H9 (cell line): ENCODE data around the gene ZNF362. TPM values are rescaled to one million over a fixed set of nuclear protein-coding genes. Genes with fewer than 3 reads are reported as not detected.

ENCODE experiments used
- DNase-seq: peaks from one replicate; pipeline ENCODE4 v3.0.0-alpha.2; 2017
- H2AFZ ChIP-seq: one replicate; pipeline ENCODE4 v1.6.1; 2013; ENCODE audit warnings: mild to moderate bottlenecking, low read length, control low read depth, moderate library complexity
- H2AK5ac ChIP-seq: 2 replicates; pipeline ENCODE4 v1.6.1; 2013; ENCODE audit warnings: low read length, control low read depth, mixed read lengths; ENCODE audit not compliant: insufficient read length
- H2BK120ac ChIP-seq: one replicate; pipeline ENCODE4 v1.6.1; 2013; ENCODE audit warnings: low read depth, mild to moderate bottlenecking, low read length, control low read depth, inconsistent platforms; ENCODE audit not compliant: poor library complexity, severe bottlenecking
- H2BK12ac ChIP-seq: 2 replicates; pipeline ENCODE4 v1.6.1; 2013; ENCODE audit warnings: low read length, control low read depth, mixed read lengths, low read depth; ENCODE audit not compliant: insufficient read length
- H2BK15ac ChIP-seq: 2 replicates; pipeline ENCODE4 v1.6.1; 2013; ENCODE audit warnings: low read depth, low read length, control low read depth
- H2BK20ac ChIP-seq: one replicate; pipeline ENCODE4 v1.6.1; 2013; ENCODE audit warnings: low read depth, mild to moderate bottlenecking, low read length, control low read depth, inconsistent platforms; ENCODE audit not compliant: poor library complexity, severe bottlenecking
- H2BK5ac ChIP-seq: 2 replicates; pipeline ENCODE4 v1.6.1; 2013; ENCODE audit warnings: low read length, control low read depth, mixed read lengths; ENCODE audit not compliant: insufficient read length
- H3K14ac ChIP-seq: 2 replicates; pipeline ENCODE4 v1.6.1; 2013; ENCODE audit warnings: low read length, control low read depth; ENCODE audit not compliant: insufficient read depth
- H3K18ac ChIP-seq: 2 replicates; pipeline ENCODE4 v1.6.1; 2013; ENCODE audit warnings: low read depth, mild to moderate bottlenecking, mixed read lengths, low read length, control low read depth; ENCODE audit not compliant: insufficient read length
- H3K23ac ChIP-seq: 2 replicates; pipeline ENCODE4 v1.6.1; 2013; ENCODE audit warnings: low read length, control low read depth, mixed read lengths, low read depth; ENCODE audit not compliant: insufficient read length
- H3K23me2 ChIP-seq: 2 replicates; pipeline ENCODE4 v1.6.1; 2013; ENCODE audit warnings: low read depth, mild to moderate bottlenecking, mixed read lengths, low read length, control low read depth; ENCODE audit not compliant: insufficient read length, poor library complexity, severe bottlenecking
- H3K27ac ChIP-seq: 2 replicates; pipeline ENCODE4 v1.5.1; 2013; ENCODE audit warnings: low read length, control low read depth, mixed read lengths, low read depth; ENCODE audit not compliant: insufficient read length
- H3K27me3 ChIP-seq: 2 replicates; pipeline ENCODE4 v1.6.1; 2013; ENCODE audit warnings: low read length, control low read depth, inconsistent platforms; ENCODE audit not compliant: insufficient read depth
- H3K4ac ChIP-seq: 2 replicates; pipeline ENCODE4 v1.6.1; 2013; ENCODE audit warnings: low read depth, mild to moderate bottlenecking, control low read depth, inconsistent platforms, low read length, moderate library complexity
- H3K4me1 ChIP-seq: 2 replicates; pipeline ENCODE4 v1.6.1; 2013; ENCODE audit warnings: low read length, control low read depth, inconsistent platforms; ENCODE audit not compliant: insufficient read depth
- H3K4me2 ChIP-seq: 2 replicates; pipeline ENCODE4 v1.6.1; 2013; ENCODE audit warnings: low read length, control low read depth, mixed read lengths; ENCODE audit not compliant: insufficient read length, insufficient read depth
- H3K56ac ChIP-seq: 2 replicates; pipeline ENCODE4 v1.6.1; 2013; ENCODE audit warnings: low read depth, mild to moderate bottlenecking, mixed read lengths, low read length, control low read depth; ENCODE audit not compliant: insufficient read length
- H3K79me1 ChIP-seq: 2 replicates; pipeline ENCODE4 v1.6.1; 2013; ENCODE audit warnings: low read depth, mild to moderate bottlenecking, moderate library complexity, low read length, control low read depth, inconsistent platforms; ENCODE audit not compliant: insufficient read depth, poor library complexity, severe bottlenecking
- H3K79me2 ChIP-seq: 2 replicates; pipeline ENCODE4 v1.6.1; 2013; ENCODE audit warnings: low read length, control low read depth, inconsistent platforms; ENCODE audit not compliant: insufficient read depth
- H3K9ac ChIP-seq: 2 replicates; pipeline ENCODE4 v1.6.1; 2013; ENCODE audit warnings: low read length, control low read depth, mixed read lengths; ENCODE audit not compliant: insufficient read length; ENCODE audit errors: extremely low read depth
- H3K9me3 ChIP-seq: one replicate; pipeline ENCODE4 v1.6.1; 2013; ENCODE audit warnings: low read depth, low read length, inconsistent platforms; ENCODE audit not compliant: control insufficient read depth
- H3T11ph ChIP-seq: one replicate; pipeline ENCODE4 v1.6.1; 2013; ENCODE audit warnings: mild to moderate bottlenecking, low read length, control low read depth, inconsistent platforms
- H4K20me1 ChIP-seq: one replicate; pipeline ENCODE4 v1.6.1; 2013; ENCODE audit not compliant: control insufficient read depth, insufficient read length, insufficient read depth
- H4K5ac ChIP-seq: 2 replicates; pipeline ENCODE4 v1.6.1; 2013; ENCODE audit warnings: low read depth, mild to moderate bottlenecking, mixed read lengths, low read length, control low read depth; ENCODE audit not compliant: insufficient read length
- H4K8ac ChIP-seq: replicated peaks from 2 replicates; pipeline ENCODE4 v1.6.1; 2013; ENCODE audit warnings: low read length, control low read depth, mixed read lengths, low read depth; ENCODE audit not compliant: insufficient read length
- H4K91ac ChIP-seq: 2 replicates; pipeline ENCODE4 v1.6.1; 2013; ENCODE audit warnings: low read depth, mild to moderate bottlenecking, moderate library complexity, mixed read lengths, low read length, control low read depth; ENCODE audit not compliant: insufficient read length
- H3K27ac Mint-ChIP-seq, 3 experiments: 2 replicates in 2 of 3; 3 replicates in 1 of 3; pipeline ENCODE4 v1.8.0; 2020 to 2021; ENCODE audit warnings: mixed read lengths in 3 of 3, mild to moderate bottlenecking in 1 of 3, moderate library complexity in 1 of 3
- H3K27me3 Mint-ChIP-seq: 2 replicates; pipeline ENCODE4 v1.8.0; 2021; ENCODE audit warnings: low read depth, mild to moderate bottlenecking, moderate library complexity, mixed read lengths
- H3K36me3 Mint-ChIP-seq, 3 experiments: 2 replicates in 2 of 3; 3 replicates in 1 of 3; pipeline ENCODE4 v1.8.0; 2020 to 2021; ENCODE audit warnings: low read depth in 3 of 3, mixed read lengths in 3 of 3; ENCODE audit not compliant: insufficient read depth in 1 of 3
- H3K4me1 Mint-ChIP-seq, 2 experiments: 2 replicates each; pipeline ENCODE4 v1.8.0; 2020; ENCODE audit warnings: mixed read lengths in 2 of 2
- H3K4me3 Mint-ChIP-seq, 2 experiments: 2 replicates in 1 of 2; 3 replicates in 1 of 2; pipeline ENCODE4 v1.8.0; 2020 to 2021; ENCODE audit warnings: mild to moderate bottlenecking in 2 of 2, mixed read lengths in 2 of 2, moderate library complexity in 1 of 2
- H3K9me3 Mint-ChIP-seq, 2 experiments: 2 replicates in 1 of 2; 3 replicates in 1 of 2; pipeline ENCODE4 v1.8.0; 2020; ENCODE audit warnings: mild to moderate bottlenecking in 2 of 2, mixed read lengths in 2 of 2, moderate library complexity in 1 of 2
- WGBS: extraction: QIAGEN DNeasy Blood & Tissue Kit; methylation state at CpG from one replicate; pipeline ENCODE4 v1.1.7; 2013; ENCODE audit warnings: missing lambda C conversion rate, low lambda C conversion rate, mixed read lengths; ENCODE audit not compliant: insufficient read length; ENCODE audit errors: extremely low coverage; 5-methylcytosine and 5-hydroxymethylcytosine counted together
- total RNA-seq: library from RNA; stranded (reverse); gene quantifications from 2 replicates; pipeline ENCODE4 v1.2.1, GENCODE V29; 2021
- TF ChIP-seq, protein P1 (sequence below): fragments of 200-600 bp; sonication (generic); conservative IDR thresholded peaks from 3 replicates; pipeline ENCODE4 v1.8.0; 2021; ENCODE audit warnings: antibody characterized with exemption, mild to moderate bottlenecking

Gene ZNF362
- total RNA-seq, 1 experiment from 2014 or later, result 18.7 TPM

- no peak overlapping the region for H3T11ph ChIP-seq
- WGBS, result no CpG with 5 or more reads among the region's 14 CpGs
- no peak overlapping the region for H3K27ac ChIP-seq
- no peaks in the 10 kb centered on the region for H3K4me1 ChIP-seq
- no peak overlapping the region for H3K18ac ChIP-seq
- no peak overlapping the region for H3K4me3 Mint-ChIP-seq
- H3K36me3 Mint-ChIP-seq, result peaks cover 0 to 36% (median 5%) of the 10 kb centered on the region in 3 experiments; a peak in 6 of 7 replicates
- no peak overlapping the region for H3K4ac ChIP-seq
- H3K79me2 ChIP-seq, result no peaks in the 10 kb centered on the region
- no peak for DNase-seq
- H4K8ac ChIP-seq, result no peak overlapping the region
- no peak overlapping the region for H3K56ac ChIP-seq
- no peaks in the 10 kb centered on the region for H3K9me3 Mint-ChIP-seq
- no peak overlapping the region for H2AK5ac ChIP-seq
- TF ChIP-seq, protein P1, sequence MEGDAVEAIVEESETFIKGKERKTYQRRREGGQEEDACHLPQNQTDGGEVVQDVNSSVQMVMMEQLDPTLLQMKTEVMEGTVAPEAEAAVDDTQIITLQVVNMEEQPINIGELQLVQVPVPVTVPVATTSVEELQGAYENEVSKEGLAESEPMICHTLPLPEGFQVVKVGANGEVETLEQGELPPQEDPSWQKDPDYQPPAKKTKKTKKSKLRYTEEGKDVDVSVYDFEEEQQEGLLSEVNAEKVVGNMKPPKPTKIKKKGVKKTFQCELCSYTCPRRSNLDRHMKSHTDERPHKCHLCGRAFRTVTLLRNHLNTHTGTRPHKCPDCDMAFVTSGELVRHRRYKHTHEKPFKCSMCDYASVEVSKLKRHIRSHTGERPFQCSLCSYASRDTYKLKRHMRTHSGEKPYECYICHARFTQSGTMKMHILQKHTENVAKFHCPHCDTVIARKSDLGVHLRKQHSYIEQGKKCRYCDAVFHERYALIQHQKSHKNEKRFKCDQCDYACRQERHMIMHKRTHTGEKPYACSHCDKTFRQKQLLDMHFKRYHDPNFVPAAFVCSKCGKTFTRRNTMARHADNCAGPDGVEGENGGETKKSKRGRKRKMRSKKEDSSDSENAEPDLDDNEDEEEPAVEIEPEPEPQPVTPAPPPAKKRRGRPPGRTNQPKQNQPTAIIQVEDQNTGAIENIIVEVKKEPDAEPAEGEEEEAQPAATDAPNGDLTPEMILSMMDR, result no peak
- no peaks in the 10 kb centered on the region for H4K20me1 ChIP-seq
- H2AFZ ChIP-seq, result no peak overlapping the region
- no peak overlapping the region for H2BK5ac ChIP-seq
- H3K14ac ChIP-seq, result no peak overlapping the region
- H3K4me1 Mint-ChIP-seq, result peaks cover 0 to 10% of the 10 kb centered on the region in 2 experiments; a peak in 3 of 4 replicates
- no peak overlapping the region for H3K9ac ChIP-seq
- no peaks in the 10 kb centered on the region for H3K79me1 ChIP-seq
- H3K4me2 ChIP-seq, result no peak overlapping the region
- H3K27me3 ChIP-seq, result no peaks in the 10 kb centered on the region
- no peak overlapping the region for H3K23ac ChIP-seq
- H4K5ac ChIP-seq, result no peak overlapping the region
- no peaks in the 10 kb centered on the region for H3K9me3 ChIP-seq
- no peak overlapping the region for H2BK12ac ChIP-seq
- H3K27ac Mint-ChIP-seq, result no peak overlapping the region; a peak in 1 of 7 replicates
- H2BK20ac ChIP-seq, result no peak overlapping the region
- H4K91ac ChIP-seq, result no peak overlapping the region
- peaks cover 5% of the 10 kb centered on the region; the same call in 1 of the 2 replicates for H3K27me3 Mint-ChIP-seq
- H2BK15ac ChIP-seq, result no peak overlapping the region
- H2BK120ac ChIP-seq, result no peak overlapping the region
- no peaks in the 10 kb centered on the region for H3K23me2 ChIP-seq
These were observed 67.6 kb downstream of the ZNF362 start for GRCh38 chr1:33323663-33324477.
